Limb (tissue), 2 donors: ENCODE measurements around the gene ZNF8.
"Not testable (repeated sequence)": the region's sequence is repeated elsewhere in the genome, so short reads cannot be mapped to it uniquely, and the experiment has no call there.

Experiments used
- DNase-seq, 2 donors: peaks; one replicate each; pipeline ENCODE4 v3.0.0-alpha.2; 2016; ENCODE audit errors: extremely low spot score in 2 of 2

The ZNF8 gene

DNA sequence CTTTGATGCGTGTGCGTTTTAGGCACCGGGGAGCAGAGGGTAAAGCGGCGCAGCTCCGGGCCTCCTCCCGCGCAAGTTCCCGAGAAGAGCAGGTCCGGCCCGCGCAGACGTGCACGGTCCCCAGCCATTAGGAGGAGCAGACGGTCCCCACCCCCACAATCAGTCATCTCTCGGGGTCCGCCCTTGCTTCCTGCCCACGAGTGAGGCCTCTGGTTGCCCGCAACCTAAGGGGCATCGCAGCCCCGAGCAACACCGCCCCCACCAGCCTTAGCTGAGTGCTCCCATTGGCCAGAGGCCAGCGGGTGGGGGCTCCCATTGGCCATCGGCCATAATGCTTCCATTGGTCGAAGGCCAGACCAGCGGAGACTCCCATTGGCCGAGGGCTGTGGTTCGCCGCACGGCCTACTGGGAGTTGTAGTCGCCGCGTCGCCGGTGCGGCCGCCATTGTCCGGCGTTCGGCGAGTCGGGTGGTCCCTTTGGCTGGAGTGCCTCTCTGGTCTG lies at the start of gene ZNF8:
Gene ZNF8 (plus strand): TSS at position 415 of the 501 bp plus-strand sequence. CDS start 127 bp downstream, outside the sequence.
- DNase-seq, result peak; percentile 98 to 99

DNA sequence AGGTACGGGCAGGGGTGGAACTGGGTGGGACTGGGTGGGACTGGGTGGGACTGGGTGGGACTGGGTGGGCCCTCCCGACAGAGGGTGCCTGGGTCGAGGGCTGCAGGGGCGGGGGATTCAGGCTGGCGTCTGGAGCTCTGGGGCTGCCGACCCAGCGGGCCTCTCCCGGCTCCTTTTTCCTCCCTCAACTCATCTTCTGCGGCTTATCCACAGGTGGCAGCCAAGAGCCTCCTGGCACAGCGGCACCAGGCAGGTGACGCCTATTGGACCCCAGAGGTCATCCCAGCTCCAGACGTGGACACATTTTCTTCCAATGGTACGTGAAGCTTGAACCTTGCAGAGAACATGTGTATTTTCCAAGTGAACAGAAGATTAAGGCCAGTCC lies 49.5 kb upstream of the ZNF8 start:
- peak; percentile 6 to 48 for DNase-seq

- no peak for DNase-seq
These were observed 41.4 kb upstream of the ZNF8 start for GRCh38 chr19:58237324-58237723.

- no peak for DNase-seq
These were observed 35.4 kb upstream of the ZNF8 start for GRCh38 chr19:58243351-58243750.

GRCh38 chr19:58248886-58249285 lies 29.9 kb upstream of the ZNF8 start:
- DNase-seq, result no peak

- DNase-seq, result no peak
These were observed 26.6 kb upstream of the ZNF8 start for GRCh38 chr19:58252102-58252685.

GRCh38 chr19:58258259-58258658 lies 20.5 kb upstream of the ZNF8 start:
- not testable (repeated sequence) for DNase-seq

DNA sequence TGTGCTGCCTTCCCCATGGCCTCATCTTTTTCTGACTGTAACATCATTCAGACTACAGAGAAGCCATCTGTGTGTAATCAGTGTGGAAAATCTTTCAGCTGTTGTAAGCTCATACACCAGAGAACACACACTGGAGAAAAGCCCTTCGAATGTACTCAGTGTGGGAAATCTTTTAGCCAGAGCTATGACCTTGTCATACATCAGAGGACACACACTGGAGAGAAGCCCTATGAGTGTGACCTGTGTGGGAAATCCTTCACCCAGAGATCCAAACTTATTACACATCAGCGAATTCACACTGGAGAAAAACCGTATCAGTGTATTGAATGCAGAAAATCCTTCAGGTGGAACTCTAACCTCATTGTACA lies 17.2 kb upstream of the ZNF8 start:
- DNase-seq, result no peak

DNA sequence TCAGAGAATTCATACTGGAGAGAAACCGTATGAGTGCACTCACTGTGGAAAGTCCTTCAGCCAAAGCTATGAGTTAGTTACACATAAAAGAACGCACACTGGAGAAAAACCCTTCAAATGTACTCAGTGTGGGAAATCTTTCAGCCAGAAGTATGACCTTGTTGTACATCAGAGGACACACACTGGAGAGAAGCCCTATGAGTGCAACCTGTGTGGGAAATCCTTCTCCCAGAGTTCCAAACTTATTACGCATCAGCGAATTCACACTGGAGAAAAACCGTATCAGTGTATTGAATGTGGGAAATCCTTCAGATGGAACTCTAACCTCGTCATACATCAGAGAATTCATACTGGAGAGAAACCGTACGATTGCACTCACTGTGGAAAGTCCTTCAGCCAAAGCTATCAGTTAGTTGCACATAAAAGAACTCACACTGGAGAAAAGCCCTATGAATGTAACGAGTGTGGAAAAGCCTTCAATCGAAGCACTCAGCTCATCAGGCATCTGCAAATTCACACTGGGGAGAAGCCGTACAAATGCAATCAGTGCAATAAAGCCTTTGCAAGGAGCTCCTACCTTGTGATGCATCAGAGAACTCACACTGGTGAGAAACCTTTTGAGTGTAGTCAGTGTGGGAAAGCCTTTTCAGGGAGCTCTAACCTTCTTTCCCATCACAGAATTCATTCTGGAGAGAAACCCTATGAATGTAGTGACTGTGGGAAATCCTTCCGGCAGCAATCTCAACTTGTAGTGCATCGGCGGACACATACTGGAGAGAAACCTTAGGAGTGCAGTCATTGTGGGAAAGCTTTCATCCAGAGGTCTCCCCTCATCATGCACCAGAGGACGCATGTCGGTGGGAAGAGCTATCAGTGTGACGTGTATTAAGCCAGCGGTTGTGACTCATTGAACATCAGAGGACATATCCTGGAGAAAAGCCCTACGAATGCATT lies 16.5 kb upstream of the ZNF8 start:
- DNase-seq, result no peak

DNA sequence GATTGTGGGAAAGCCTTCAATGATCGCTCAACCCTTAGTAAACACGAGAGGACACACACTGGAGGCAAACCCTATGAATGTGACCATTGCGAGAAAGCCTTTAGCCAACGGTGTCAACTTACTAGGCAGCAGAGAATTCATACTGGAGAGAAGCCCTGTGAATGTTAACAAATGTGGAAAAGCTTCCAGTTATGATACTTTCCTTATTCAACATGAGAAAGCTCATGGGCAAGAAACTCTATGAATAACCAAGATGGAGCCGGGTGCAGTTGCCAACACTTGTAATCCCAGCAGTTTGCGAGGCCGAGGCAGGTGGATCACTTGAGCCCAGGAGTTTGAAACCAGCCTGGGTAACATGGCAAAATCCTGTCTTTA lies 15.8 kb upstream of the ZNF8 start:
- DNase-seq, result no peak

DNA sequence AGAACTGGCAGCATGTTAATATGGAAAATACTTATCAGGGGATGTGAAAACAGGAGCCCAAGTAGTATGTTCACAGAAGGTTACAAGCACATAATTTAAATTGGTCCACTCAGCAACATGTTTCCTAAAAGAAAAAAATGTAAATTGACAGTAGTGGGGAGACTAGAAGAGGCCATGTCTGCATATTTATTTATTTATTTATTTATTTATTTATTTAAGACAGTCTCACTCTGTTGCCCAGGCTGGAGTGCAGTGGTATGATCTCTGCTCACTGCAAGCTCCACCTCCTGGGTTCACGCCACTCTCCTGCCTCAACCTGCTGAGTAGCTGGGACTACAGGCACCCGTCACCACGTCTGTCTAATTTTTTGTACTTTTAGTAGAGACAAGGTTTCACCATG lies 13.7 kb upstream of the ZNF8 start:
- no peak for DNase-seq

DNA sequence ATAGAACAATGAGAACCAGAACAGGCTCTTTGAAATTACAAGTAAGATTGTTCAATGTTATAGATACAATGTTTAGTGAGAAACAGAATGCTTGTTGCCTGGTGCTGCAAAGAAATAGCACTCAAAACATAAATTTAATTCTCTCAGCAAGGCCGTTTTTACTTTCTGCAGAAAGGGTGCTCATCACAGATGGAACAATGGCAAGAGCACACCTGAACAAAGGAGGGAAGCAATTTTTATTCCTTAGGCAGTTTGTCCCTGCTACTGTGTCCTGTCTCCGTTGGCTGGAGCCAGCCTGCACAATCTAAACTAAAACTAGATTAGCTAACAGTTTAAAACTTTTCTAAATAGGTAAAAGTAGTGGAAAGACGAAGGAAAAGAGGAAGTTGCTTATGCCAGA lies 10.4 kb upstream of the ZNF8 start:
- no peak for DNase-seq

DNA sequence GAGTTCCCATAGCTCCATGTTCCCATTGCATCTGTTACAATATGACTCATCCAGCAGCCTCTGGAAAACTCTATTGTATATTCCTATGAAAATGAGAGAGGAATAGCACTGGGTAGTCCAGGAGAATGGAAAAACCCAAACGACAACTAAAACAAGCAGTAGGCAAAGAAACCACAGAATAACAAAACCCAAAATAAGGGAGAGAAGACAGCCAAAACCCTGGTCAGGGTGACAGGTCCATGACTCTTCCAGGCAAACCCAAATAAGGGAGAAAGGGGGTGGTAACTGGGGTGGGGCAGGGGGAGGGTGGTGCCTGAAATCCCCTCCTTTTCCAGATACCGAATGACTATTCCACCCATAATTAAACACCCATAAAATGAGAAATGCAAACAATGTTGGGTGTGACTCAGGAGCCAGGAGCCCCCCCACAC lies 4.0 kb upstream of the ZNF8 start:
- no peak for DNase-seq

DNA sequence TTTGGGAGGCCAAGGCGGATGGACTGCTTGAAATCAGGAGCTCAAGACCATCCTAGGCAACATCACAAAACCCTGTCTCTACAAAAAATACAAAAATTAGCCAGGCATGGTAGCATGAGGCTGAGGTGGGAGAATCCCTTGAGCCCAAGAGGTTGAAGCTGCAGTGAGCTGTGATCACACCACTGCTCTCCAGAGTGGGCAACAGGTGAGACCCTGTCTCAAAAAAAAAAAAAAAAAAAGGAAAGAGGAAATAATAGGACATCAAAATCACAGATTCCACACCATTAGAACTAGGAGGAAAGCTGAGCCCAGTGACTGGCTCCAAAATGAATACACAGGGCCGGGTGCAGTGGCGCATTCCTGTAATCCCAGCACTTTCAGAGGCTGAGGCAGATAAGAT lies 3.2 kb upstream of the ZNF8 start:
- no peak for DNase-seq

- no peak for DNase-seq
These were observed 1.6 kb upstream of the ZNF8 start for GRCh38 chr19:58277197-58277596.

GRCh38 chr19:58277748-58278540 lies 811 bp upstream of the ZNF8 start:
- no peak for DNase-seq

- peak; percentile 38 to 82 for DNase-seq
These were observed 528 bp downstream of the ZNF8 start for GRCh38 chr19:58279042-58279924.

DNA sequence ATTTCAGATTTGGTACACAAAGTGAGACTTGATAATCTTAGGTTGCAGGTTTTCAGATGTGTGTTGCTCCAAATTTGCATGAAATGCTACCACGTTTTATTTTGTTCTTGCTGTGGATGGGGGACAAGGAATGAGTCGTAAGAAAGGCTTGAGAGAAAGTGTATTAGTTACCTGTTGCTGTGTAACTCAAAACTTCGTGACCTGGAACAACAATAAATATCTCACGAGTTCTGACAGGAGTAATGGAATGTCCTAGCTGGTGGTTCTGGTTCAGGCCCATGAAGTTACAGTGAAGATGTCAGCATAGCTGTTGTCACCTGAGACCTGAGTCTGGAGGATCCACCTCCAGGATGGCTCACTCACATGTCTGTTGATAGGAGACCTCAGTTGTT lies 1.2 kb downstream of the ZNF8 start:
- DNase-seq, result no peak

DNA sequence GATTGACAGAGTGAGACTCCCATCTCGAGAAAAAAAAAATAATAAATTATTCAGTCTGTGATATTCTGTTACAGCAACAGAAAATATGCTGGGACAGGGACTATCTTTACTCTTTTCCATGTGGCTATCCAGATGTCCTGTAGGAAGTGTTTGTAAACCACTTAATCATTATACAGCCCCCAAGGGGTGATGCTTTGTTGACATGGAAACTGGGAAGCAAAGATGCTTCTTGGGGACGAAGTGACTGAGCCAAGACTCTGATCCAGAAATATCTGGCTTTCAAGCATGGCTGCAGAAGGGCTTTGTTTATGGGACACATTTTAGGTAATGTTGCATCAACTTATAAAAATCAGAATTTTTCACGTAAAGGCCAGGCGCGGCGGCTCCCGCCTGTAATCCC lies 5.4 kb downstream of the ZNF8 start:
- DNase-seq, result no peak

DNA sequence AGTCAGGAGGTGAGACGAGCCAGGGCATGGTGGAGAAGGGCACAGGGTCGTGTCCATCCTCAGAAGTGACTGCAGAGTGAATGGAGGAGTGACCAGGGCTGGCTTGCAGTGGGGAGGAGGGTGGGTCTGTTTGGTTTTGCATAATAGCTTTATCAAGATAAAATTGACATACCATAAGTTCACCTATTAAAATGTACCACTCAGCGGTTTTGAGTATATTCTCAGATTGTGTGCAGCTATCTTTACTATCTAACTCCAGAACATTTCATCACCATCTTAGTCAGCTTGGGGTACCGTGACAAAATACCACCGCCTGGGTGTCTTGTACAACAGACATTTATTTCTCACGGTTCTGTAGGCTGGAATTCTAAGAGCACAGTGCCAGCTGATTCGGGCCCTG lies 13.2 kb downstream of the ZNF8 start:
- no peak for DNase-seq

DNA sequence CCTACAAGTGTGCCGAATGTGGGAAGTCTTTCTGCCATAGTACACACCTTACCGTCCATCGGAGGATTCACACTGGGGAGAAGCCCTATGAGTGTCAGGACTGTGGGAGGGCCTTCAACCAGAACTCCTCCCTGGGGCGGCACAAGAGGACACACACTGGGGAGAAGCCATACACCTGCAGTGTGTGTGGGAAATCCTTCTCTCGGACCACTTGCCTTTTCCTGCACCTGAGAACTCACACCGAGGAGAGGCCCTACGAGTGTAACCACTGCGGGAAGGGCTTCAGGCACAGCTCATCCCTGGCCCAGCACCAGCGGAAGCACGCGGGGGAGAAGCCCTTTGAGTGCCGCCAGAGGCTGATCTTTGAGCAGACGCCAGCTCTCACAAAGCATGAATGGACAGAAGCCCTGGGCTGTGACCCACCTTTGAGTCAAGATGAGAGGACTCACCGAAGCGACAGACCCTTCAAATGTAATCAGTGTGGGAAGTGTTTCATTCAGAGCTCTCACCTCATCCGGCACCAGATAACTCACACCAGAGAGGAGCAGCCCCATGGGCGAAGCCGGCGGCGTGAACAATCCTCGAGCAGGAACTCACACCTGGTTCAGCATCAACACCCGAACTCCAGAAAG lies 16.1 kb downstream of the ZNF8 start:
- DNase-seq, result no peak
